Fibroblast of lung (primary cell): Measurements from ENCODE around the gene SOX10. TPM values are rescaled to one million over a fixed set of nuclear protein-coding genes. Genes with fewer than 3 reads are reported as not detected.

Experiments used
- DNase-seq, 2 donors: peaks; one replicate each; pipeline versions ENCODE4 v3.0.0 to v3.0.0-alpha.2; 2010; ENCODE audit warnings: low read depth in 2 of 2
- H2AFZ ChIP-seq: 2 replicates; pipeline ENCODE4 v1.5.1; 2012; ENCODE audit warnings: low read length, control low read depth, inconsistent platforms
- H3K27ac ChIP-seq: 2 replicates; pipeline ENCODE4 v1.5.1; 2011; ENCODE audit warnings: low read length, control low read depth; ENCODE audit not compliant: insufficient read depth
- H3K27me3 ChIP-seq: 2 replicates; pipeline ENCODE4 v1.5.1; 2011; ENCODE audit warnings: mild to moderate bottlenecking, low read length; ENCODE audit not compliant: control insufficient read depth, insufficient read depth
- H3K36me3 ChIP-seq: 2 replicates; pipeline ENCODE4 v1.5.1; 2011; ENCODE audit warnings: low read length; ENCODE audit not compliant: control insufficient read depth, insufficient read depth
- H3K4me1 ChIP-seq: 2 replicates; pipeline ENCODE4 v1.5.1; 2011; ENCODE audit warnings: low read length; ENCODE audit not compliant: control insufficient read depth, insufficient read depth; ENCODE audit errors: extremely low read depth
- H3K4me2 ChIP-seq: 2 replicates; pipeline ENCODE4 v1.5.1; 2011; ENCODE audit warnings: low read length, control low read depth; ENCODE audit not compliant: insufficient read depth; ENCODE audit errors: extremely low read depth
- H3K4me3 ChIP-seq, 4 experiments: fragments of 200-600 bp in 1 of 4; sonication (generic) in 1 of 4; replicated peaks in 1 of 4; 2 replicates each; pipeline ENCODE4 v1.5.1; 2011 to 2016; ENCODE audit warnings: low read length in 4 of 4, low read depth in 3 of 4, mild to moderate bottlenecking in 3 of 4, control low read depth in 2 of 4, inconsistent platforms in 1 of 4, mixed read lengths in 1 of 4; ENCODE audit not compliant: insufficient read depth in 1 of 4; ENCODE audit errors: control extremely low read depth in 1 of 4
- H3K79me2 ChIP-seq: 2 replicates; pipeline ENCODE4 v1.5.1; 2012; ENCODE audit warnings: mild to moderate bottlenecking, low read length, inconsistent platforms; ENCODE audit not compliant: control insufficient read depth, insufficient read depth
- H3K9ac ChIP-seq: 2 replicates; pipeline ENCODE4 v1.5.1; 2011; ENCODE audit warnings: mild to moderate bottlenecking, low read length, control low read depth; ENCODE audit not compliant: insufficient read depth
- H3K9me3 ChIP-seq: 2 replicates; pipeline ENCODE4 v1.5.1; 2012; ENCODE audit warnings: low read depth, low read length; ENCODE audit not compliant: control insufficient read depth, insufficient read depth
- H4K20me1 ChIP-seq: 2 replicates; pipeline ENCODE4 v1.5.1; 2011; ENCODE audit warnings: low read length; ENCODE audit not compliant: control insufficient read depth, insufficient read depth; ENCODE audit errors: extremely low read depth
- EZH2 ChIP-seq: IDR thresholded peaks from 2 replicates; pipeline ENCODE4 v1.5.1; 2012; ENCODE audit warnings: low read length, control low read depth, mild to moderate bottlenecking; ENCODE audit errors: missing control alignments
- polyA plus RNA-seq, 2 donors: library from polyadenylated mRNA; depleted of rRNA in 1 of 2; stranded (reverse) in 1 of 2; unstranded in 1 of 2; fragments of >200 nt; gene quantifications; 2 replicates each; pipeline ENCODE4 v1.2.1, GENCODE V29; 2011 to 2012; ENCODE audit warnings: missing spikeins in 1 of 2
- total RNA-seq: library from RNA; depleted of rRNA; stranded (reverse); fragments of >200 nt; gene quantifications from 2 replicates; pipeline ENCODE4 v1.2.1, GENCODE V29; 2014
- TF ChIP-seq, protein P1 (sequence below), 2 donors: IDR thresholded peaks in 1 of 2; conservative IDR thresholded peaks in 1 of 2; 1 replicate in 1 of 2; 2 replicates in 1 of 2; pipeline ENCODE4 v1.5.1; 2011 to 2012; ENCODE audit warnings: low read length in 2 of 2, control low read depth in 1 of 2, inconsistent platforms in 1 of 2, low read depth in 1 of 2, mild to moderate bottlenecking in 1 of 2

Gene SOX10
- total and polyA plus RNA-seq, 2 donors (not counting 1 experiment from before 2014, with no cell fraction given) = not detected

DNA sequence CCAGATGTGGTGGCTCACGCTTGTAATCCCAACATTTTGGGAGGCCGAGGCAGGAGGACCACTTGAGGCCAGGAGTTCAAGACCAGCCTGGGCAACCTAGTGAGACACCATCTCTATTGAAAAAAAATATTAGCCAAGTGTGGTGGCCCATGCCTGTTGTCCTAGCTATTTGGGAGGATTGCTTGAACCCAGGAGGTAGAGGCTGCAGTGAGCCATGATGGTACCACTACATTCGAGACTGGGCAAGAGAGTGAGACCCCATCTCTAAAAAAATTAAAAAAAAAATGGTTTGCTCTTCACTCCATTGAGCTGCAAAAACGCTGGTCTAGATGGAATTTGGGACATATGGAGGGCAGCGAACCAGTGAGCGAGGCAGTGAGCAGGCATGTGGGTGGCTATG is 21.6 kb upstream of the SOX10 start:
- Histone ChIP-seq H3K27me3 (no peaks in the 10 kb centered on the region), H3K9me3 (no peaks in the 10 kb centered on the region), H3K4me1 (no peaks in the 10 kb centered on the region), H3K9ac (no peak overlapping the region), H3K4me2 (no peak overlapping the region), H3K27ac (no peak overlapping the region), H4K20me1 (no peaks in the 10 kb centered on the region), H2AFZ (no peak overlapping the region), H3K36me3 (no peaks in the 10 kb centered on the region), H3K4me3 (no peak overlapping the region), H3K79me2 (no peaks in the 10 kb centered on the region)
- no peak for DNase-seq
- no peak for TF ChIP-seq EZH2
- TF ChIP-seq, protein P1, sequence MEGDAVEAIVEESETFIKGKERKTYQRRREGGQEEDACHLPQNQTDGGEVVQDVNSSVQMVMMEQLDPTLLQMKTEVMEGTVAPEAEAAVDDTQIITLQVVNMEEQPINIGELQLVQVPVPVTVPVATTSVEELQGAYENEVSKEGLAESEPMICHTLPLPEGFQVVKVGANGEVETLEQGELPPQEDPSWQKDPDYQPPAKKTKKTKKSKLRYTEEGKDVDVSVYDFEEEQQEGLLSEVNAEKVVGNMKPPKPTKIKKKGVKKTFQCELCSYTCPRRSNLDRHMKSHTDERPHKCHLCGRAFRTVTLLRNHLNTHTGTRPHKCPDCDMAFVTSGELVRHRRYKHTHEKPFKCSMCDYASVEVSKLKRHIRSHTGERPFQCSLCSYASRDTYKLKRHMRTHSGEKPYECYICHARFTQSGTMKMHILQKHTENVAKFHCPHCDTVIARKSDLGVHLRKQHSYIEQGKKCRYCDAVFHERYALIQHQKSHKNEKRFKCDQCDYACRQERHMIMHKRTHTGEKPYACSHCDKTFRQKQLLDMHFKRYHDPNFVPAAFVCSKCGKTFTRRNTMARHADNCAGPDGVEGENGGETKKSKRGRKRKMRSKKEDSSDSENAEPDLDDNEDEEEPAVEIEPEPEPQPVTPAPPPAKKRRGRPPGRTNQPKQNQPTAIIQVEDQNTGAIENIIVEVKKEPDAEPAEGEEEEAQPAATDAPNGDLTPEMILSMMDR (conservative IDR thresholded peaks at IDR 0.05 in 1 of 2, IDR thresholded peaks at IDR 0.05 in 1 of 2; ENCODE audit: low read depth in 1 of 2, low read length in 2 of 2) = no peak

DNA sequence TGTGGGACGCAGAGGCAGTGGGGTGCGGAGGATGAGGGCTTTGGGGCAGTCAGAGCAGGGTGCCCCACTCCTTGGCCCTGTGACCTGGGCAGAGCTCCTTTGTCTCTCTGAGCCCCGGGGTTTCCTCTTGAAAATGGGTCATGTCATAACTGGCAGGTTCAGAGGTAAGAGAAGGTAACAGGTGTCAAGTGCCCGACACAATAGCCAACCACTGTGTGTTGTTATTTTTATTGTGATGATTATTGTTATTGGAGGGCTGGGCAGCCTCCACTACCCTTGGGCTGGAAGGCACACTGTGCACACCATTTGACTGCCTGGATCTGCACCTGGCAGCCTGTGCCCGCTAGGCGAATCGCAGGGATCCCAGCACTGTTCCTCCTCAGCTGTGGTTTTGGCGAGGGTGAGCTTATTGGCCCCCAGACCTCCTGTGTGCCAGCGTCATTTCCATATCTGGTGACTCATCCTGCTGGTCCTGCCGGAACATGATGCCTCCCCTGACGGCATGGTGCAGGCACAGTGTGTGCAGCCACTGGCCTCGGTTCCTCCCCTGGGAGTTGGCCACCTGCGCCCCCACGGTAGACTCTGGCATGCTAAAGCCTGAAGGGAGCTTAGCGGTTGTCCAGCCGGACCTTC is 15.4 kb upstream of the SOX10 start:
- Histone ChIP-seq H3K27me3 (peaks cover 4% of the 10 kb centered on the region), H2AFZ (no peak overlapping the region), H3K4me3 (no peak overlapping the region), H3K36me3 (no peaks in the 10 kb centered on the region), H4K20me1 (no peaks in the 10 kb centered on the region), H3K4me1 (no peaks in the 10 kb centered on the region), H3K4me2 (no peak overlapping the region), H3K27ac (no peak overlapping the region), H3K9me3 (no peaks in the 10 kb centered on the region), H3K9ac (no peak overlapping the region), H3K79me2 (no peaks in the 10 kb centered on the region)
- TF ChIP-seq EZH2 = no peak
- DNase-seq = peak; percentile 53 to 85

DNA sequence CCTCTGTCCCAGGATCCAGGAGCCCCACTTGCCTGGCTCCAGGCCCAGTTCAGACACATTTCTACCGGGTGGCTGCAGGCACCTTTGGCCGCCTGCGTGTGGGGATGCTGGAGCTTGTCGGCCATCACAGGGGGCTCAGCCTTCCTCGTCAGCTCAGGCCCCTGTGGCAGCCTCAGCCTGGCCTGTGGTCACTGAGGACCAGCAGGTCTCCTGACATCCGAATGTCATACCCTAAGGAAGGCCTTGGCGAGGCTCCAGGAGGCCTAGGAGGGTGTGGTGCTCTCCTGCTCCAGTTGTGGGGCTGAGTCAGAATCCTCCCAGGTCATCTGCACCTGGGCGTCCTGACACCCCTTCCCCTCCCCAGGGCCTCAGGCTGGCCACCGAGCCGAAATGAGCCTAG is 14.9 kb upstream of the SOX10 start:
- Histone ChIP-seq H3K4me1 (no peaks in the 10 kb centered on the region), H4K20me1 (no peaks in the 10 kb centered on the region), H2AFZ (no peak overlapping the region), H3K9me3 (no peaks in the 10 kb centered on the region), H3K4me3 (no peak overlapping the region), H3K27ac (no peak overlapping the region), H3K36me3 (no peaks in the 10 kb centered on the region), H3K9ac (no peak overlapping the region), H3K27me3 (peaks cover 4% of the 10 kb centered on the region), H3K4me2 (no peak overlapping the region), H3K79me2 (no peaks in the 10 kb centered on the region)
- TF ChIP-seq, protein P1 (conservative IDR thresholded peaks at IDR 0.05 in 1 of 2, IDR thresholded peaks at IDR 0.05 in 1 of 2; ENCODE audit: low read depth in 1 of 2, low read length in 2 of 2) = no peak
- no peak for TF ChIP-seq EZH2
- no peak for DNase-seq
